Spleen (tissue), 11 donors: ENCODE measurements around the gene IL1RAPL1. TPM values are rescaled to one million over a fixed set of nuclear protein-coding genes. Genes with fewer than 3 reads are reported as not detected.

ENCODE experiments used
- DNase-seq: peaks from one replicate; pipeline ENCODE4 v3.0.0-alpha.2; 2020
- H3K27ac ChIP-seq, 8 donors: fragments of 200-600 bp; sonication (generic) in 7 of 8; 1 replicate in 4 of 8; 2 replicates in 4 of 8; pipeline versions ENCODE4 v1.5.0 to v1.8.0; 2016 to 2021; ENCODE audit warnings: inconsistent platforms in 4 of 8, mild to moderate bottlenecking in 4 of 8, moderate library complexity in 1 of 8
- H3K27me3 ChIP-seq, 7 donors: fragments of 200-600 bp; sonication (generic) in 6 of 7; replicated peaks in 1 of 7; 1 replicate in 4 of 7; 2 replicates in 3 of 7; pipeline versions ENCODE4 v1.5.0 to v1.8.0; 2016 to 2021; ENCODE audit warnings: inconsistent platforms in 3 of 7, mild to moderate bottlenecking in 1 of 7
- H3K36me3 ChIP-seq, 6 donors: fragments of 200-600 bp; sonication (generic) in 5 of 6; 1 replicate in 4 of 6; 2 replicates in 2 of 6; pipeline versions ENCODE4 v1.5.0 to v1.8.0; 2016 to 2021; ENCODE audit warnings: inconsistent platforms in 2 of 6
- H3K4me1 ChIP-seq, 6 donors: fragments of 200-600 bp; sonication (generic) in 5 of 6; 1 replicate in 3 of 6; 2 replicates in 3 of 6; pipeline versions ENCODE4 v1.5.0 to v1.8.0; 2016 to 2021; ENCODE audit warnings: inconsistent platforms in 3 of 6
- H3K4me3 ChIP-seq, 8 donors: fragments of 200-600 bp; sonication (generic) in 7 of 8; 1 replicate in 4 of 8; 2 replicates in 4 of 8; pipeline versions ENCODE4 v1.5.0 to v1.8.0; 2016 to 2021; ENCODE audit warnings: inconsistent platforms in 4 of 8, mild to moderate bottlenecking in 4 of 8, moderate library complexity in 2 of 8
- H3K9me3 ChIP-seq, 8 donors: fragments of 200-600 bp; sonication (generic) in 7 of 8; 1 replicate in 4 of 8; 2 replicates in 4 of 8; pipeline versions ENCODE4 v1.5.0 to v1.8.0; 2016 to 2021; ENCODE audit warnings: inconsistent platforms in 4 of 8
- POLR2A ChIP-seq, 3 donors: fragments of 450-650 bp; IDR thresholded peaks; one replicate each; pipeline ENCODE4 v1.5.1; 2017; ENCODE audit warnings: antibody characterized with exemption in 3 of 3, mild to moderate bottlenecking in 1 of 3
- POLR2AphosphoS5 ChIP-seq, 3 donors: sonication (generic); formaldehyde crosslinking; IDR thresholded peaks; one replicate each; pipeline ENCODE4 v1.5.1; 2017; ENCODE audit warnings: antibody characterized with exemption in 3 of 3
- WGBS, 5 donors: extraction: QIAGEN DNeasy Blood & Tissue Kit in 3 of 5; methylation state at CpG; one replicate each; pipeline versions ENCODE4 v1.1.5 to v1.1.7; 2013 to 2018; 5-methylcytosine and 5-hydroxymethylcytosine counted together
- intact Hi-C: fragments of 100-400 bp; cut with DNase I; formaldehyde crosslinking; loops from one replicate; pipeline ENCODE4 v1.15.0; 2023; ENCODE audit warnings: low total_unique reads
- polyA plus RNA-seq, 3 donors: library from polyadenylated mRNA; stranded (reverse); fragments of 200-250 nt; gene quantifications; one replicate each; pipeline ENCODE4 v1.2.1, GENCODE V29; 2013
- total RNA-seq, 7 donors: library from RNA; depleted of rRNA in 3 of 7; stranded (reverse); fragments of >200 nt in 3 of 7; fragmentation: NEBNext Ultra II Directional in 4 of 7; extraction: Animal tissue kit (Norgen Biotek cat#: 25700) in 4 of 7; gene quantifications; one replicate each; pipeline versions ENCODE4 v1.1.0 to v1.2.1, GENCODE V29; 2016 to 2021
- TF ChIP-seq, protein P1 (sequence below), 11 experiments: fragments of 200-600 bp in 7 of 11; fragments of 450-650 bp in 4 of 11; sonication (generic) in 4 of 11; IDR thresholded peaks in 8 of 11; conservative IDR thresholded peaks in 3 of 11; 1 replicate in 7 of 11; 2 replicates in 4 of 11; pipeline versions ENCODE4 v1.4.0 to v1.8.0; 2016 to 2021; ENCODE audit warnings: antibody characterized with exemption in 11 of 11, inconsistent platforms in 4 of 11, mild to moderate bottlenecking in 1 of 11
- donor health status: healthy with polysubstance abuse.
- donor health status: DM: no; HTN: no; CAD: no; lungs with moderate emphysema.
- donor health status: DM: no; HTN: no; CAD: no.
- donor health status: Bipolar disorder and iron deficiency.
- donor health status: healthy.
- donor health status: DM: no; HTN: no; CAD: no.
- donor health status: DM: yes; HTN: yes; CAD: no.

IL1RAPL1 gene
- total and polyA plus RNA-seq, 10 donors, result 0.03 to 0.19 TPM; not detected in 8

DNA sequence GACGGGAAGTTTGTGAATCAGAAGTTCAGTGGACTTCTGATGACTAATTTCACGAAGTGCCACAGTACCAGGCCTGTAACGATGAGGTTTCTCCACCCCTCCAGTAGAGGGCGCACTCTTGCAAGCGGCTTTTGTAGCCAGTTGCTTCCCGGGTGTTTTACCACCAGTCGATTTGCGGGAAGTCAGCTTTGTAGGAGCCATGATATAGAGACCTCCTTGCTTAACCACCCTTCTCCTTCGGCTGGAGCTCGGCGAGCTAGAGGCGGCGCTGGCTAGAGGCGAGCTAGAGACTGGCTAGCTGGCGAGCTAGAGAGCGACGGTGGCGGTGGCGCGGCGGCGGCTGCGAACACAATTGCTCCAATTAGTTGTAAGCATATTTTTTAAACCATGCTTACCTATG is 72.0 kb downstream of the IL1RAPL1 start:
- no peak for TF ChIP-seq POLR2A (IDR thresholded peaks at IDR 0.05)
- TF ChIP-seq, protein P1, sequence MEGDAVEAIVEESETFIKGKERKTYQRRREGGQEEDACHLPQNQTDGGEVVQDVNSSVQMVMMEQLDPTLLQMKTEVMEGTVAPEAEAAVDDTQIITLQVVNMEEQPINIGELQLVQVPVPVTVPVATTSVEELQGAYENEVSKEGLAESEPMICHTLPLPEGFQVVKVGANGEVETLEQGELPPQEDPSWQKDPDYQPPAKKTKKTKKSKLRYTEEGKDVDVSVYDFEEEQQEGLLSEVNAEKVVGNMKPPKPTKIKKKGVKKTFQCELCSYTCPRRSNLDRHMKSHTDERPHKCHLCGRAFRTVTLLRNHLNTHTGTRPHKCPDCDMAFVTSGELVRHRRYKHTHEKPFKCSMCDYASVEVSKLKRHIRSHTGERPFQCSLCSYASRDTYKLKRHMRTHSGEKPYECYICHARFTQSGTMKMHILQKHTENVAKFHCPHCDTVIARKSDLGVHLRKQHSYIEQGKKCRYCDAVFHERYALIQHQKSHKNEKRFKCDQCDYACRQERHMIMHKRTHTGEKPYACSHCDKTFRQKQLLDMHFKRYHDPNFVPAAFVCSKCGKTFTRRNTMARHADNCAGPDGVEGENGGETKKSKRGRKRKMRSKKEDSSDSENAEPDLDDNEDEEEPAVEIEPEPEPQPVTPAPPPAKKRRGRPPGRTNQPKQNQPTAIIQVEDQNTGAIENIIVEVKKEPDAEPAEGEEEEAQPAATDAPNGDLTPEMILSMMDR (IDR thresholded peaks at IDR 0.05 in 8 of 11, conservative IDR thresholded peaks at IDR 0.05 in 3 of 11), result no peak
- no peak for TF ChIP-seq POLR2AphosphoS5 (IDR thresholded peaks at IDR 0.05)

DNA sequence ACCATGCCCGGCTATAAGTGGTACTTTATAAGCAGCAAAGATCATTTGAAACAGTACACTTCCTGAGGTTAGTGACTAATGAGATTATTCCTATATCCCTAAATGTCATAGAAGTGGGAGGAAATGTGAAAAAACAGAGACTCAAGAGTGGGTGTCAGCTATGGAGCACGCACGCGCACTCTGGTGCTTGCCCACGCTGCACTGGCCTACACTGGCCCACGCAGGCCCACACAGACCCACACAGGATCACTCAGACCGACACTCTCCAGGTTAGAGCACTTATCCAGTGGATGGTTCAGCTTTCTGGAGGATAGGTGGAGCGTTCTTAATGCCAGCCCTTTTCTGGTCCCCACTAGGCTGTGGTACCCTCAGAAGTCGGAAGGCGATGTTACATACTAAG is 78.5 kb downstream of the IL1RAPL1 start:
- no peak overlapping the region for H3K27ac ChIP-seq
- 79 to 89% (median 82%) methylated on average over 5 to 10 of the region's 10 CpGs for WGBS, 5 donors
- DNase-seq, result no peak
- no peak for TF ChIP-seq POLR2AphosphoS5 (IDR thresholded peaks at IDR 0.05)
- TF ChIP-seq, protein P1 (IDR thresholded peaks at IDR 0.05 in 8 of 11, conservative IDR thresholded peaks at IDR 0.05 in 3 of 11), result no peak
- TF ChIP-seq POLR2A (IDR thresholded peaks at IDR 0.05), result no peak
- no peaks in the 10 kb centered on the region for H3K4me1 ChIP-seq
- H3K4me3 ChIP-seq, result no peak overlapping the region
- no peaks in the 10 kb centered on the region for H3K27me3 ChIP-seq
- intact Hi-C loops, result no loop called here
- H3K9me3 ChIP-seq, result no peaks in the 10 kb centered on the region
- H3K36me3 ChIP-seq, result no peaks in the 10 kb centered on the region

More for the DNA sequence above, 72.0 kb downstream of the IL1RAPL1 start:
- Histone ChIP-seq H3K27ac (no peak overlapping the region), H3K9me3 (peaks cover 0 to 14% (median 0%) of the 10 kb centered on the region in 8 donors), H3K4me1 (no peaks in the 10 kb centered on the region), H3K36me3 (no peaks in the 10 kb centered on the region), H3K27me3 (no peaks in the 10 kb centered on the region), H3K4me3 (no peak overlapping the region)
- intact Hi-C loops, result no loop called here
- WGBS, 5 donors, result 67 to 96% (median 82%) methylated on average over 18 to 23 of the region's 23 CpGs
- DNase-seq, result no peak

DNA sequence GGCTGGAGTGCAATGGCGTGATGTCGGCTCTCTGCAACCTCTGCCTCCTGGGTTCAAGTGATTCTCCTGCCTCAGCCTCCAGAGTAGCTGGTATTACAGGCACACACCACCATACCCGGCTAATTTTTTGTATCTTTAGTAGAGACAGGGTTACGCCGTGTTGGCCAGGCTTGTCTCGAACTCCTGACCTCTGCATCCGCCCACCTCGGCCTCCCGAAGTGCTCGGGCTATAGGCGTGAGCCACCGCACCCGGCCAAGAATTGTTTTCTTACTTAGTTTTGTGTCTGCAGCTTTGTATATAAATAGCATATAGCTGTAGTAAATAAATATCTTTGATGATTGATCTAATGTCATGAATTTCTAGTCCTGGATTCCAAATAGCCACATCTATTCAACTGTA is 81.1 kb downstream of the IL1RAPL1 start:
- Histone ChIP-seq H3K27ac (no peak overlapping the region), H3K27me3 (no peaks in the 10 kb centered on the region), H3K4me1 (no peaks in the 10 kb centered on the region), H3K9me3 (no peaks in the 10 kb centered on the region), H3K4me3 (no peak overlapping the region), H3K36me3 (no peaks in the 10 kb centered on the region)
- intact Hi-C loops, result no loop called here
- DNase-seq, result no peak
- WGBS, 5 donors, result 84 to 97% (median 88%) methylated on average over 8 to 13 of the region's 13 CpGs
- TF ChIP-seq, protein P1 (IDR thresholded peaks at IDR 0.05 in 8 of 11, conservative IDR thresholded peaks at IDR 0.05 in 3 of 11), result no peak
- TF ChIP-seq POLR2AphosphoS5 (IDR thresholded peaks at IDR 0.05) (no peak), POLR2A (IDR thresholded peaks at IDR 0.05) (no peak)

DNA sequence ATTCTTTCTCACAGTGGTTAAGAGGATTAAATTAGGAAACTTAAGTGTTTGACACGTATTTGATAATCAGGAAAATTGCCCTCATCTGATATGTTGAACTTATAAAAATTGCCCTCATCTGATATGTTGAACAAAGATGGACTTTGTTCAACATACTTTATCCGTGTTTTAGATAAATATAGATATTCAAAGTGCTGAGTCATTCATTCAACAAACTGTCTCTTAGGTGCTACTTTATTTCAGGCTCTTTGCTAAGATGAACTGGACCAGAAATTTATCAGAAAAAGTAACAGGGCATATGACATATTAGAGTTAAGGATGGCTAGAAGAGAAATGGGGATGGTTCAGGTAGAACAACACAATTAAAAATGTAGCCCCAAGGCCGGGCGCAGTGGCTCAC is 81.7 kb downstream of the IL1RAPL1 start:
- H3K4me1 ChIP-seq, result no peaks in the 10 kb centered on the region

More for the DNA sequence above, 81.7 kb downstream of the IL1RAPL1 start:
- H3K27me3 ChIP-seq, result no peaks in the 10 kb centered on the region
- WGBS, 5 donors, result 61 to 86% (median 79%) methylated on average over 4 of the region's 4 CpGs
- intact Hi-C loops, result no loop called here
- TF ChIP-seq POLR2A (IDR thresholded peaks at IDR 0.05) (no peak), POLR2AphosphoS5 (IDR thresholded peaks at IDR 0.05) (no peak)
- TF ChIP-seq, protein P1 (IDR thresholded peaks at IDR 0.05 in 8 of 11, conservative IDR thresholded peaks at IDR 0.05 in 3 of 11), result no peak
- no peak overlapping the region for H3K27ac ChIP-seq
- no peak overlapping the region for H3K4me3 ChIP-seq
- no peaks in the 10 kb centered on the region for H3K36me3 ChIP-seq
- H3K9me3 ChIP-seq, result no peaks in the 10 kb centered on the region
- no peak for DNase-seq
